Measurements from ENCODE around the gene CD300LF. TPM values are rescaled to one million over a fixed set of nuclear protein-coding genes. Genes with fewer than 3 reads are reported as not detected.

CD300LF gene
- total and polyA plus RNA-seq, 9 of the 15 experiments (the other 6 are each of a cell fraction or from before 2014, with no cell fraction given): not detected

- ATAC-seq (no peak), FAIRE-seq (no peak), DNase-seq (ENCODE audit: extremely low read depth in 1 of 4, low spot score in 3 of 4) (no peak)
- POLR2A ChIA-PET: interaction anchor here (0.8 kb wide), 1 partner anchor 11 kb away, joined by 3 read pairs; no protein-coding TSS in a partner anchor
- Histone ChIP-seq H3K79me2 (ENCODE audit: control insufficient read depth, insufficient read depth, low read length) (no peaks in the 10 kb centered on the region), H3K27ac (ENCODE audit: extremely low read depth, low read depth, low read length) (no peak overlapping the region), H3K9me1 (ENCODE audit: control insufficient read depth, insufficient read depth, low read length) (no peaks in the 10 kb centered on the region), H3K9ac (ENCODE audit: insufficient read depth in 1 of 2, low read depth in 2 of 2, low read length in 2 of 2) (no peak overlapping the region), H3K36me3 (ENCODE audit: control insufficient read depth, insufficient read depth, low read length) (no peaks in the 10 kb centered on the region), H3K27me3 (ENCODE audit: control insufficient read depth in 2 of 2, insufficient read depth in 2 of 2, low read length in 2 of 2) (peaks cover 7 to 46% of the 10 kb centered on the region in 2 experiments; a peak in 4 of 5 replicates), H2AFZ (ENCODE audit: low read depth, low read length) (no peak overlapping the region), H3K4me3 (no peak overlapping the region), H3K4me2 (ENCODE audit: insufficient read depth, low read length) (no peak overlapping the region), H3K4me1 (replicated peaks in 1 of 2; ENCODE audit: control insufficient read depth in 2 of 2, insufficient read depth in 2 of 2, low read length in 2 of 2) (no peaks in the 10 kb centered on the region), H3K9me3 (replicated peaks; ENCODE audit: control insufficient read depth, insufficient read depth, low read depth, low read length) (no peaks in the 10 kb centered on the region), H4K20me1 (replicated peaks; ENCODE audit: control insufficient read depth, insufficient read depth, low read length) (no peaks in the 10 kb centered on the region; the same call in 1 of the 2 replicates)
- intact Hi-C loops (cut with micrococcal nuclease): no loop called here
- CTCF ChIA-PET (ENCODE audit: low intra/inter-chr PET ratio): no interaction called here
- in situ Hi-C loops (cut with MboI): no loop called here
- no TSS peak for BruUV-seq (replicated peaks)
- 1% methylated on average over 11 of the region's 15 CpGs for WGBS (ENCODE audit: insufficient coverage, low coverage, missing lambda C conversion rate)
- no peak for TF ChIP-seq TRIM24 (IDR thresholded peaks at IDR 0.05)
- no peak for TF ChIP-seq MIER1 (IDR thresholded peaks at IDR 0.05; ENCODE audit: low read depth)
- no peak for TF ChIP-seq SPI1 (IDR thresholded peaks at IDR 0.05; ENCODE audit: borderline replicate concordance, low read depth, low read length)
- TF ChIP-seq SAFB (IDR thresholded peaks at IDR 0.05; ENCODE audit: borderline replicate concordance, low read depth, low read length): no peak
- no peak for TF ChIP-seq ZNF507 (tag; conservative IDR thresholded peaks at IDR 0.05)
- TF ChIP-seq ZNF395 (CRISPR knock-in tag; IDR thresholded peaks at IDR 0.05): no peak
- no peak for TF ChIP-seq NR4A1 (CRISPR knock-in tag; IDR thresholded peaks at IDR 0.05)
- no peak for TF ChIP-seq NR4A1 (tag; IDR thresholded peaks at IDR 0.05)
- no peak for TF ChIP-seq RBM17 (IDR thresholded peaks at IDR 0.05; ENCODE audit: borderline replicate concordance, low read depth, low read length)
- TF ChIP-seq, protein P1, sequence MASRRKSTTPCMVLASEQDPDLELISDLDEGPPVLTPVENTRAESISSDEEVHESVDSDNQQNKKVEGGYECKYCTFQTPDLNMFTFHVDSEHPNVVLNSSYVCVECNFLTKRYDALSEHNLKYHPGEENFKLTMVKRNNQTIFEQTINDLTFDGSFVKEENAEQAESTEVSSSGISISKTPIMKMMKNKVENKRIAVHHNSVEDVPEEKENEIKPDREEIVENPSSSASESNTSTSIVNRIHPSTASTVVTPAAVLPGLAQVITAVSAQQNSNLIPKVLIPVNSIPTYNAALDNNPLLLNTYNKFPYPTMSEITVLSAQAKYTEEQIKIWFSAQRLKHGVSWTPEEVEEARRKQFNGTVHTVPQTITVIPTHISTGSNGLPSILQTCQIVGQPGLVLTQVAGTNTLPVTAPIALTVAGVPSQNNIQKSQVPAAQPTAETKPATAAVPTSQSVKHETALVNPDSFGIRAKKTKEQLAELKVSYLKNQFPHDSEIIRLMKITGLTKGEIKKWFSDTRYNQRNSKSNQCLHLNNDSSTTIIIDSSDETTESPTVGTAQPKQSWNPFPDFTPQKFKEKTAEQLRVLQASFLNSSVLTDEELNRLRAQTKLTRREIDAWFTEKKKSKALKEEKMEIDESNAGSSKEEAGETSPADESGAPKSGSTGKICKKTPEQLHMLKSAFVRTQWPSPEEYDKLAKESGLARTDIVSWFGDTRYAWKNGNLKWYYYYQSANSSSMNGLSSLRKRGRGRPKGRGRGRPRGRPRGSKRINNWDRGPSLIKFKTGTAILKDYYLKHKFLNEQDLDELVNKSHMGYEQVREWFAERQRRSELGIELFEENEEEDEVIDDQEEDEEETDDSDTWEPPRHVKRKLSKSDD (conservative IDR thresholded peaks at IDR 0.05; ENCODE audit: low read length): no peak
- no peak for TF ChIP-seq MYNN (IDR thresholded peaks at IDR 0.05)
- TF ChIP-seq MYNN (CRISPR knock-in tag; IDR thresholded peaks at IDR 0.05): no peak
- no peak for TF ChIP-seq ZBTB17 (CRISPR knock-in tag; IDR thresholded peaks at IDR 0.05)
- TF ChIP-seq ZNF511 (CRISPR knock-in tag; IDR thresholded peaks at IDR 0.05): no peak
- TF ChIP-seq, protein P2, sequence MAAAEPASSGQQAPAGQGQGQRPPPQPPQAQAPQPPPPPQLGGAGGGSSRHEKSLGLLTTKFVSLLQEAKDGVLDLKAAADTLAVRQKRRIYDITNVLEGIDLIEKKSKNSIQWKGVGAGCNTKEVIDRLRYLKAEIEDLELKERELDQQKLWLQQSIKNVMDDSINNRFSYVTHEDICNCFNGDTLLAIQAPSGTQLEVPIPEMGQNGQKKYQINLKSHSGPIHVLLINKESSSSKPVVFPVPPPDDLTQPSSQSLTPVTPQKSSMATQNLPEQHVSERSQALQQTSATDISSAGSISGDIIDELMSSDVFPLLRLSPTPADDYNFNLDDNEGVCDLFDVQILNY (CRISPR knock-in tag; IDR thresholded peaks at IDR 0.05): no peak
- no peak for TF ChIP-seq DPF2 (IDR thresholded peaks at IDR 0.05)
Observed at GRCh38 chr17:74682471-74683190, 30.1 kb downstream of the CD300LF start.

Data from K562 (cell line).